ENCODE data around the gene VPREB3.

DNA sequence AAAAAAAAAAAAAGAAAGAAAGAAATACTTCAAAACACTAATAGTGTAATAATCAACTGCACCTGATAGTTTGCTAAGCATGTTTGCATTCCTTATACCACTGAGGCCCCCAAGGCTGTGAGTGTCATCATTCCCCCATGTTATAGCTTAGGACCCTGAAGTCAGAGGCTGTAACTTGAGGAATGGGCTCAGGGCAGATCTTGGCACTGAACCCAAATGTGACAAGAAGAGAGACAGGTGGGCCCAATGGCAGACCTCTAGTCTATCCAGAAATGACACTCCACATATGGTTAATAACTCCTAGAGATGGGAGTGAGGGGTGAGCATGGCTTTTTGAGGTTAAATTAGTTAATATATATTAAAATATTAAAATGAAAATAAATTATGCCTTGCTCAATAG, 16.5 kb downstream of the VPREB3 start:
- TF ChIP-seq RAD21 (IDR thresholded peaks at IDR 0.05) (no peak), EGR1 (IDR thresholded peaks at IDR 0.05; ENCODE audit: low read depth in 2 of 2) (no peak), HNF4A (conservative IDR thresholded peaks at IDR 0.05) (no peak), GABPA (IDR thresholded peaks at IDR 0.05 in 1 of 2, conservative IDR thresholded peaks at IDR 0.05 in 1 of 2) (no peak), TAF1 (conservative IDR thresholded peaks at IDR 0.05) (no peak), YY1 (IDR thresholded peaks at IDR 0.05) (no peak), NR2F2 (IDR thresholded peaks at IDR 0.05) (no peak), SP1 (IDR thresholded peaks at IDR 0.05) (no peak)
- TF ChIP-seq, protein P1, sequence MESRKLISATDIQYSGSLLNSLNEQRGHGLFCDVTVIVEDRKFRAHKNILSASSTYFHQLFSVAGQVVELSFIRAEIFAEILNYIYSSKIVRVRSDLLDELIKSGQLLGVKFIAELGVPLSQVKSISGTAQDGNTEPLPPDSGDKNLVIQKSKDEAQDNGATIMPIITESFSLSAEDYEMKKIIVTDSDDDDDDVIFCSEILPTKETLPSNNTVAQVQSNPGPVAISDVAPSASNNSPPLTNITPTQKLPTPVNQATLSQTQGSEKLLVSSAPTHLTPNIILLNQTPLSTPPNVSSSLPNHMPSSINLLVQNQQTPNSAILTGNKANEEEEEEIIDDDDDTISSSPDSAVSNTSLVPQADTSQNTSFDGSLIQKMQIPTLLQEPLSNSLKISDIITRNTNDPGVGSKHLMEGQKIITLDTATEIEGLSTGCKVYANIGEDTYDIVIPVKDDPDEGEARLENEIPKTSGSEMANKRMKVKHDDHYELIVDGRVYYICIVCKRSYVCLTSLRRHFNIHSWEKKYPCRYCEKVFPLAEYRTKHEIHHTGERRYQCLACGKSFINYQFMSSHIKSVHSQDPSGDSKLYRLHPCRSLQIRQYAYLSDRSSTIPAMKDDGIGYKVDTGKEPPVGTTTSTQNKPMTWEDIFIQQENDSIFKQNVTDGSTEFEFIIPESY (IDR thresholded peaks at IDR 0.05), result no peak
- TF ChIP-seq, protein P2, sequence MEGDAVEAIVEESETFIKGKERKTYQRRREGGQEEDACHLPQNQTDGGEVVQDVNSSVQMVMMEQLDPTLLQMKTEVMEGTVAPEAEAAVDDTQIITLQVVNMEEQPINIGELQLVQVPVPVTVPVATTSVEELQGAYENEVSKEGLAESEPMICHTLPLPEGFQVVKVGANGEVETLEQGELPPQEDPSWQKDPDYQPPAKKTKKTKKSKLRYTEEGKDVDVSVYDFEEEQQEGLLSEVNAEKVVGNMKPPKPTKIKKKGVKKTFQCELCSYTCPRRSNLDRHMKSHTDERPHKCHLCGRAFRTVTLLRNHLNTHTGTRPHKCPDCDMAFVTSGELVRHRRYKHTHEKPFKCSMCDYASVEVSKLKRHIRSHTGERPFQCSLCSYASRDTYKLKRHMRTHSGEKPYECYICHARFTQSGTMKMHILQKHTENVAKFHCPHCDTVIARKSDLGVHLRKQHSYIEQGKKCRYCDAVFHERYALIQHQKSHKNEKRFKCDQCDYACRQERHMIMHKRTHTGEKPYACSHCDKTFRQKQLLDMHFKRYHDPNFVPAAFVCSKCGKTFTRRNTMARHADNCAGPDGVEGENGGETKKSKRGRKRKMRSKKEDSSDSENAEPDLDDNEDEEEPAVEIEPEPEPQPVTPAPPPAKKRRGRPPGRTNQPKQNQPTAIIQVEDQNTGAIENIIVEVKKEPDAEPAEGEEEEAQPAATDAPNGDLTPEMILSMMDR (IDR thresholded peaks at IDR 0.05; ENCODE audit: low read depth, low read length, missing input control), result no peak
- TF ChIP-seq, protein P3, sequence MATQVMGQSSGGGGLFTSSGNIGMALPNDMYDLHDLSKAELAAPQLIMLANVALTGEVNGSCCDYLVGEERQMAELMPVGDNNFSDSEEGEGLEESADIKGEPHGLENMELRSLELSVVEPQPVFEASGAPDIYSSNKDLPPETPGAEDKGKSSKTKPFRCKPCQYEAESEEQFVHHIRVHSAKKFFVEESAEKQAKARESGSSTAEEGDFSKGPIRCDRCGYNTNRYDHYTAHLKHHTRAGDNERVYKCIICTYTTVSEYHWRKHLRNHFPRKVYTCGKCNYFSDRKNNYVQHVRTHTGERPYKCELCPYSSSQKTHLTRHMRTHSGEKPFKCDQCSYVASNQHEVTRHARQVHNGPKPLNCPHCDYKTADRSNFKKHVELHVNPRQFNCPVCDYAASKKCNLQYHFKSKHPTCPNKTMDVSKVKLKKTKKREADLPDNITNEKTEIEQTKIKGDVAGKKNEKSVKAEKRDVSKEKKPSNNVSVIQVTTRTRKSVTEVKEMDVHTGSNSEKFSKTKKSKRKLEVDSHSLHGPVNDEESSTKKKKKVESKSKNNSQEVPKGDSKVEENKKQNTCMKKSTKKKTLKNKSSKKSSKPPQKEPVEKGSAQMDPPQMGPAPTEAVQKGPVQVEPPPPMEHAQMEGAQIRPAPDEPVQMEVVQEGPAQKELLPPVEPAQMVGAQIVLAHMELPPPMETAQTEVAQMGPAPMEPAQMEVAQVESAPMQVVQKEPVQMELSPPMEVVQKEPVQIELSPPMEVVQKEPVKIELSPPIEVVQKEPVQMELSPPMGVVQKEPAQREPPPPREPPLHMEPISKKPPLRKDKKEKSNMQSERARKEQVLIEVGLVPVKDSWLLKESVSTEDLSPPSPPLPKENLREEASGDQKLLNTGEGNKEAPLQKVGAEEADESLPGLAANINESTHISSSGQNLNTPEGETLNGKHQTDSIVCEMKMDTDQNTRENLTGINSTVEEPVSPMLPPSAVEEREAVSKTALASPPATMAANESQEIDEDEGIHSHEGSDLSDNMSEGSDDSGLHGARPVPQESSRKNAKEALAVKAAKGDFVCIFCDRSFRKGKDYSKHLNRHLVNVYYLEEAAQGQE (IDR thresholded peaks at IDR 0.05), result no peak
- TF ChIP-seq, protein P4, sequence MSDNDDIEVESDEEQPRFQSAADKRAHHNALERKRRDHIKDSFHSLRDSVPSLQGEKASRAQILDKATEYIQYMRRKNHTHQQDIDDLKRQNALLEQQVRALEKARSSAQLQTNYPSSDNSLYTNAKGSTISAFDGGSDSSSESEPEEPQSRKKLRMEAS (IDR thresholded peaks at IDR 0.05), result no peak
- TF ChIP-seq, protein P5, sequence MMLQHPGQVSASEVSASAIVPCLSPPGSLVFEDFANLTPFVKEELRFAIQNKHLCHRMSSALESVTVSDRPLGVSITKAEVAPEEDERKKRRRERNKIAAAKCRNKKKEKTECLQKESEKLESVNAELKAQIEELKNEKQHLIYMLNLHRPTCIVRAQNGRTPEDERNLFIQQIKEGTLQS (IDR thresholded peaks at IDR 0.05), result no peak
